ENCODE results near the gene ELP6.

DNA sequence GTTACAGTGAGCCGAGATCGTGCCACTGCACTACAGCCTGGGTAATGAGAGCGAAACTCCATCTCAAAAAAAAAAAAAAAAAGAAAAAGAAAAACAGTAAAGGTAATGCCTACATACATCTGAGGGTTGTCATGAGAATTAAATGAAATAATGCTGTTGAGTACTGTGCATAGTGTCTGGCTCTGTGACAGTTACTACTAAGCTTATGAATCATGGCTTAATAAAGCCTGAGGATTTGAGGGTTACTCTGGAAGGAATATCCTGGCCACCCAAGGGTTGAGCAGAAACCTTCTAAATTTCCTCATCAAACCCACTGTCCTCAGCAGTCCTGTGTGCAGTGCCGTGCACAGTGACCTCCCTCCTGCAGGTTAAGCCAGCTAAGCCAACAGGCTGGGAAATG, 26.8 kb upstream of the ELP6 start:
- TF ChIP-seq CREB1 (IDR thresholded peaks at IDR 0.05; ENCODE audit: low read depth) (no peak), FOXM1 (IDR thresholded peaks at IDR 0.05; ENCODE audit: borderline replicate concordance, low read depth) (no peak), TEAD4 (IDR thresholded peaks at IDR 0.05) (no peak), YY1 (IDR thresholded peaks at IDR 0.05; ENCODE audit: low read depth) (no peak), NFIC (IDR thresholded peaks at IDR 0.05) (no peak)
- TF ChIP-seq, protein P1, sequence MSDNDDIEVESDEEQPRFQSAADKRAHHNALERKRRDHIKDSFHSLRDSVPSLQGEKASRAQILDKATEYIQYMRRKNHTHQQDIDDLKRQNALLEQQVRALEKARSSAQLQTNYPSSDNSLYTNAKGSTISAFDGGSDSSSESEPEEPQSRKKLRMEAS (IDR thresholded peaks at IDR 0.05): no peak

All from Ishikawa (cell line).